Measurements from ENCODE around the gene SORCS2.

- TF ChIP-seq EZH2phosphoT487 (IDR thresholded peaks at IDR 0.05; ENCODE audit: insufficient read depth, low read depth): no peak
- no peak for TF ChIP-seq EZH2 (IDR thresholded peaks at IDR 0.05; ENCODE audit: insufficient read depth, poor library complexity, severe bottlenecking)
These were observed 140.1 kb downstream of the SORCS2 start for GRCh38 chr4:7332216-7333023.

Data from GM23248 (cell line).